Measurements from ENCODE around the gene STX1B.

DNA sequence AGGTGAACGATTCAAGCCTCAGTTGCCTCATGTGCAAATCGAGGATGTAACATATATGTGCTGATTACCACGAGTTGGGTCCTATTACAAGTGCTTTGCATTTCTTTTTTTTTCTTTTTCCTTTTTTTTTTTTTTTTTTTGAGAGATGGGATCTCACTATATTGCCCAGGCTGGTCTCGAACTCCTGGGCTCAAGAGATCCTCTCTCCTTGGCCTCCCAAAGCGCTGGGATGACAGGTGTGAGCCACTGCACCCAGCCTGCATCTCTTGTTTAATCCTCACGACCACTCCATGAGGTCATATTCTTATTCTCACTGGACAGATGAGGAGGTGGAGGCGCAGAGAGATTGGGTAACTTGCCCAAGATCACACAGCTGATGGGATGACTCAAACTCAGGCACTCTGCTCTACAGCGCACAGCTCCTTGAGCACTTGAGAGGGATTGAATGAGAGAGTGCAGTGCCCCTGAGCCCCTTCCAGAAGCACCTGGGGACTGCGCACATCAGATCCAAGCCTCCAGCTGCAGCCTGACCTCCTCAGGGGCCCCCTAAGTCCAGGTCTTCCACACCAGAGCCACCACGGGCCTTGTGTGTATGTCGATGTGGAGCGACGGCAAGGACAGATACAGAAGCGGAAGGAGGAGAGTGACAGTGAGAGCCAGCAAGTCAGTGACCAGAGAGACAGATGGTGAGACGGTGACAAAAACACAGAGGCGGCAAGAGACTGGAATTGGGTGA, 4.9 kb downstream of the STX1B start:
- TF ChIP-seq, protein P1, sequence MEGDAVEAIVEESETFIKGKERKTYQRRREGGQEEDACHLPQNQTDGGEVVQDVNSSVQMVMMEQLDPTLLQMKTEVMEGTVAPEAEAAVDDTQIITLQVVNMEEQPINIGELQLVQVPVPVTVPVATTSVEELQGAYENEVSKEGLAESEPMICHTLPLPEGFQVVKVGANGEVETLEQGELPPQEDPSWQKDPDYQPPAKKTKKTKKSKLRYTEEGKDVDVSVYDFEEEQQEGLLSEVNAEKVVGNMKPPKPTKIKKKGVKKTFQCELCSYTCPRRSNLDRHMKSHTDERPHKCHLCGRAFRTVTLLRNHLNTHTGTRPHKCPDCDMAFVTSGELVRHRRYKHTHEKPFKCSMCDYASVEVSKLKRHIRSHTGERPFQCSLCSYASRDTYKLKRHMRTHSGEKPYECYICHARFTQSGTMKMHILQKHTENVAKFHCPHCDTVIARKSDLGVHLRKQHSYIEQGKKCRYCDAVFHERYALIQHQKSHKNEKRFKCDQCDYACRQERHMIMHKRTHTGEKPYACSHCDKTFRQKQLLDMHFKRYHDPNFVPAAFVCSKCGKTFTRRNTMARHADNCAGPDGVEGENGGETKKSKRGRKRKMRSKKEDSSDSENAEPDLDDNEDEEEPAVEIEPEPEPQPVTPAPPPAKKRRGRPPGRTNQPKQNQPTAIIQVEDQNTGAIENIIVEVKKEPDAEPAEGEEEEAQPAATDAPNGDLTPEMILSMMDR (conservative IDR thresholded peaks at IDR 0.05; ENCODE audit: low read length) = no peak
- no peak for TF ChIP-seq EZH2phosphoT487 (IDR thresholded peaks at IDR 0.05; ENCODE audit: borderline replicate concordance, low read depth, low read length)
